Epithelial cell of proximal tubule (primary cell): ENCODE measurements around the gene KLHL36. TPM values are rescaled to one million over a fixed set of nuclear protein-coding genes. Genes with fewer than 3 reads are reported as not detected.
"Not testable (repeated sequence)": the region's sequence is repeated elsewhere in the genome, so short reads cannot be mapped to it uniquely, and the experiment has no call there.

ENCODE experiments used
- DNase-seq: peaks from one replicate; pipeline ENCODE4 v3.0.0-alpha.2; 2011; ENCODE audit warnings: low read depth
- H3K4me3 ChIP-seq: 2 replicates; pipeline ENCODE4 v1.5.1; 2011; ENCODE audit warnings: low read depth, mild to moderate bottlenecking, low read length
- CTCF ChIP-seq: conservative IDR thresholded peaks from 2 replicates; pipeline ENCODE4 v1.5.1; 2012; ENCODE audit warnings: low read depth, mild to moderate bottlenecking, low read length
- total RNA-seq: library from RNA; depleted of rRNA; stranded (reverse); fragments of >200 nt; gene quantifications from 2 replicates; pipeline ENCODE4 v1.2.3, GENCODE V29; 2015

KLHL36 gene
- total RNA-seq, 1 donor from 2014 or later, result 65.7 TPM

- H3K4me3 ChIP-seq, result no peak overlapping the region
- no peak for TF ChIP-seq CTCF
- DNase-seq, result no peak
These were observed 36.9 kb downstream of the KLHL36 start for GRCh38 chr16:84685210-84685609.

DNA sequence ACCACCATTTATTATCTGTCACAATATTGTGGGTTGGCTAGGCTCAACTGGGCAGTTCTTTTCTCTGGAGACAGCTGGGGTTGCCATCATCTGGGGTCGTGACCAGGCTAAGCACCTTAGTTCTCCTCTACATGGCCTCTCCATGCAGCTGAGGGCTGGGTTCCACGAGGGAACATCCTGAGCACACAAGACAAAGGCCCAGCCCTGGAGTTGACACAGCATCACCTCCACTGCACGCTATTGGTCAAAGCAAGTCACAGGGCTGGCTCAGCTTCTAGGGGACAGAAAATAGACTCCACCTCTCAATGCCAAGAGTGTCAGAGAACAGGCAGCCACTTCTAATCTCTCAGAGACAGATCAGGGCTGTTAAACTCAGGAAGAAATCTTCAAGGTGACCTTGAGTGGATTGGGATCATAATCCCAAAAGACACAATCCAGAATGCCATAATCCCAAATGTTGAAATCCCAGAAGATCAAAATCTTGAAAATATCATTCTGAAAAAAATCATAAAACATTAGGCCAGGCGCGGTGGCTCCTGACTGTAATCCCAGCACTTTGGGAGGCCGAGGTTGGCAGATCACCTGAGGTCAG is 38.5 kb downstream of the KLHL36 start:
- H3K4me3 ChIP-seq, result no peak overlapping the region
- DNase-seq, result no peak
- no peak for TF ChIP-seq CTCF

- H3K4me3 ChIP-seq, result no peak overlapping the region
- peak; percentile 96 for DNase-seq
- TF ChIP-seq CTCF, result no peak
These were observed 39.4 kb downstream of the KLHL36 start for GRCh38 chr16:84687715-84688114.

DNA sequence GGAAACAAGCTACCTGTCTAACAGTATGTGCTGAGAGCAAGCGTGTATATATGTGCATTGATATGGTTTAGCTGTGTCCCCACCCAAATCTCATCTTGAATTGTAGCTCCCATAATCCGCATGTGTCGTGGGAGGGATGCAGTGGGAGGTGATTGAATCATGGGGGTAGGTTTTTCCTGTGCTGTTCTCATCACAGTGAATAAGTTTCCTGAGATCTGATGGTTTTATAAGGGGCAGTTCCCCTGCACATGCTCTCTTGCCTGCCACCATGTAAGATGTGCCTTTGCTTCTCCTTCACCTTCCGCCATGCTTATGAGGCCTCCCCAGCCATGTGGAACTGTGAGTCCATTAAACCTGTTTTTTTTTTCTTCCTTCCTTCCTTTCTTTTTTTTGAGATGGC is 39.9 kb downstream of the KLHL36 start:
- DNase-seq, H3K4me3 ChIP-seq: not testable (repeated sequence)

GRCh38 chr16:84689111-84689510 is 40.8 kb downstream of the KLHL36 start:
- H3K4me3 ChIP-seq, result no peak overlapping the region
- no peak for DNase-seq
- TF ChIP-seq CTCF, result no peak

GRCh38 chr16:84690088-84690819 is 41.9 kb downstream of the KLHL36 start:
- DNase-seq, result no peak

More at GRCh38 chr16:84690088-84690819, 41.9 kb downstream of the KLHL36 start:
- no peak overlapping the region for H3K4me3 ChIP-seq
- TF ChIP-seq CTCF, result no peak
